Loucy (cell line): ENCODE measurements around the gene RARB.

ENCODE experiments used
- EZH2phosphoT487 ChIP-seq: fragments of 200-600 bp; IDR thresholded peaks from 2 replicates; pipeline ENCODE4 v1.6.1; 2018; ENCODE audit warnings: antibody characterized with exemption, mild to moderate bottlenecking, moderate library complexity, borderline replicate concordance
- TF ChIP-seq, protein P1 (sequence below): fragments of 200-600 bp; sonication (generic); conservative IDR thresholded peaks from 2 replicates; pipeline ENCODE4 v1.5.1; 2014; ENCODE audit warnings: mild to moderate bottlenecking, antibody characterized with exemption, low read length

DNA sequence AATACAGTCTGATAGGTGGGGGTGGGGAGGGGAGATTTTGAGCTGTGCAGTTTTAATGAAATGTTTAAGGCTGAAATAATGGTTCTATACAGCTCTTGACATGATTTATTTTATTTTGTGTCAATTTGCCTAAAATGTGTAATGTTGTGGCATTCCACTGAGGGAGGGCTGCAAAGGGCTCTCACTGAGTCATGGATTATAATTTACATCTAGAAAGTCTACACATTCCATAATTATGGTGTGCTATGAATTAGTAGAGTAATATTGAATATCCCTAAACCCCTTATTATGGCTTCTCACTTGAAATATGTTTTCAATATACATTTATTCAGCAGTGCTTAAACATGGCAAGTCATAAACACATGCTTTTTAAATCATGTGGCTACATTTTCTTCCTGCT lies 103.9 kb downstream of the RARB start:
- TF ChIP-seq, protein P1, sequence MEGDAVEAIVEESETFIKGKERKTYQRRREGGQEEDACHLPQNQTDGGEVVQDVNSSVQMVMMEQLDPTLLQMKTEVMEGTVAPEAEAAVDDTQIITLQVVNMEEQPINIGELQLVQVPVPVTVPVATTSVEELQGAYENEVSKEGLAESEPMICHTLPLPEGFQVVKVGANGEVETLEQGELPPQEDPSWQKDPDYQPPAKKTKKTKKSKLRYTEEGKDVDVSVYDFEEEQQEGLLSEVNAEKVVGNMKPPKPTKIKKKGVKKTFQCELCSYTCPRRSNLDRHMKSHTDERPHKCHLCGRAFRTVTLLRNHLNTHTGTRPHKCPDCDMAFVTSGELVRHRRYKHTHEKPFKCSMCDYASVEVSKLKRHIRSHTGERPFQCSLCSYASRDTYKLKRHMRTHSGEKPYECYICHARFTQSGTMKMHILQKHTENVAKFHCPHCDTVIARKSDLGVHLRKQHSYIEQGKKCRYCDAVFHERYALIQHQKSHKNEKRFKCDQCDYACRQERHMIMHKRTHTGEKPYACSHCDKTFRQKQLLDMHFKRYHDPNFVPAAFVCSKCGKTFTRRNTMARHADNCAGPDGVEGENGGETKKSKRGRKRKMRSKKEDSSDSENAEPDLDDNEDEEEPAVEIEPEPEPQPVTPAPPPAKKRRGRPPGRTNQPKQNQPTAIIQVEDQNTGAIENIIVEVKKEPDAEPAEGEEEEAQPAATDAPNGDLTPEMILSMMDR: no peak
- no peak for TF ChIP-seq EZH2phosphoT487
